ENCODE data around the gene SDK1. TPM values are rescaled to one million over a fixed set of nuclear protein-coding genes. Genes with fewer than 3 reads are reported as not detected.

Gene SDK1
- total RNA-seq, 1 donor from 2014 or later, result 16.7 TPM

DNA sequence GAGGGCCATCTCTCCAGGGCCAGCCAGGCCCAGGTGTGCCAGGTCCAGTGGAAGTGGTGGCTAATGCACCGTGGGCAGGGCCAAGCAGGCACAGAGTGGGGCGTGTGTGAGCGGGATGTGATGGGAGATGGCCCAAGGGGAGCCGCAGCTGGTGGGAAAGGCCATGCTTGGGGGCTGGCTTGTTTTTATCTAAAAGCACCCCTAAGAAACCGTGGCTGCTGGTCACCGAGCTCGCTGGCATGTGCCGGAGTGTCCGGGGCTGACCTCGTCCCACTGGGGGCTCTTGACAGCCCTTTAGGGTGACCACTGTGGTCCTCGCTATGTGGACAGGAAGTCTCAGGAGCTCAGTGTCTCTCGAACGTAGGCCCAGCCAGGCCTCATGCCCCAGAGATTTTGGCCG is 798.6 kb downstream of the SDK1 start:
- Histone ChIP-seq H3K27ac (no peak overlapping the region), H3K4me3 (no peak overlapping the region), H3K4me1 (no peaks in the 10 kb centered on the region), H3K36me3 (no peaks in the 10 kb centered on the region), H3K9me3 (no peaks in the 10 kb centered on the region), H3K27me3 (no peaks in the 10 kb centered on the region)
- DNase-seq (ENCODE audit: extremely low spot score in 2 of 2), result no peak
- TF ChIP-seq, protein P1, sequence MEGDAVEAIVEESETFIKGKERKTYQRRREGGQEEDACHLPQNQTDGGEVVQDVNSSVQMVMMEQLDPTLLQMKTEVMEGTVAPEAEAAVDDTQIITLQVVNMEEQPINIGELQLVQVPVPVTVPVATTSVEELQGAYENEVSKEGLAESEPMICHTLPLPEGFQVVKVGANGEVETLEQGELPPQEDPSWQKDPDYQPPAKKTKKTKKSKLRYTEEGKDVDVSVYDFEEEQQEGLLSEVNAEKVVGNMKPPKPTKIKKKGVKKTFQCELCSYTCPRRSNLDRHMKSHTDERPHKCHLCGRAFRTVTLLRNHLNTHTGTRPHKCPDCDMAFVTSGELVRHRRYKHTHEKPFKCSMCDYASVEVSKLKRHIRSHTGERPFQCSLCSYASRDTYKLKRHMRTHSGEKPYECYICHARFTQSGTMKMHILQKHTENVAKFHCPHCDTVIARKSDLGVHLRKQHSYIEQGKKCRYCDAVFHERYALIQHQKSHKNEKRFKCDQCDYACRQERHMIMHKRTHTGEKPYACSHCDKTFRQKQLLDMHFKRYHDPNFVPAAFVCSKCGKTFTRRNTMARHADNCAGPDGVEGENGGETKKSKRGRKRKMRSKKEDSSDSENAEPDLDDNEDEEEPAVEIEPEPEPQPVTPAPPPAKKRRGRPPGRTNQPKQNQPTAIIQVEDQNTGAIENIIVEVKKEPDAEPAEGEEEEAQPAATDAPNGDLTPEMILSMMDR (IDR thresholded peaks at IDR 0.05), result no peak
- no peak for TF ChIP-seq POLR2A (IDR thresholded peaks at IDR 0.05)
- TF ChIP-seq POLR2AphosphoS5 (IDR thresholded peaks at IDR 0.05; ENCODE audit: insufficient read depth in 1 of 2, low read depth in 1 of 2), result no peak
- intact Hi-C loops (cut with DNase I), result no loop called here

DNA sequence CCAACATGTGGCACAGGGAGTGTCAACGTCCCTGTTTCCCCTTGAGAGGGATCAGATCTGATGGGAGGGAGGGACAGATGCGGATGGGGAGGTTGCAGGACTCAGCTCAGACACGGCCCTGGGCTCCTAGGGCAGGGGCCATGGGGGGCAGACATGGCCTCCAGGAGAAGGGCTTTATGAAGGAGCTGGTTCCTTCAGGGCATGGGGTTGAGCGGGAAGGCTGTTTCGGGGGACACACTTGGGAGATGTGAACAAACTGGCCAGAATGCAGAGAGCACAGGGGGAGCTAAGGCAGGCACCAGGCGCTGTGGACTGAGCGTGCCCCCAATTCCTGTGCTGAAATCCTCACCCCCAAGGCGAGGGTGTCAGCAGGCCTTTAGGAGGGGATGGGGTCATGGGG is 799.1 kb downstream of the SDK1 start:
- no peak for DNase-seq (ENCODE audit: extremely low spot score in 2 of 2)
- Histone ChIP-seq H3K27me3 (no peaks in the 10 kb centered on the region), H3K27ac (no peak overlapping the region), H3K4me1 (no peaks in the 10 kb centered on the region), H3K9me3 (no peaks in the 10 kb centered on the region), H3K4me3 (no peak overlapping the region), H3K36me3 (no peaks in the 10 kb centered on the region)
- TF ChIP-seq, protein P1 (IDR thresholded peaks at IDR 0.05), result no peak
- TF ChIP-seq POLR2A (IDR thresholded peaks at IDR 0.05) (no peak), POLR2AphosphoS5 (IDR thresholded peaks at IDR 0.05; ENCODE audit: insufficient read depth in 1 of 2, low read depth in 1 of 2) (no peak)
- intact Hi-C loops (cut with DNase I), result no loop called here

GRCh38 chr7:4100691-4101090 is 799.6 kb downstream of the SDK1 start:
- no peaks in the 10 kb centered on the region for H3K27me3 ChIP-seq
- no peaks in the 10 kb centered on the region for H3K9me3 ChIP-seq
- TF ChIP-seq POLR2A (IDR thresholded peaks at IDR 0.05) (no peak), POLR2AphosphoS5 (IDR thresholded peaks at IDR 0.05; ENCODE audit: insufficient read depth in 1 of 2, low read depth in 1 of 2) (no peak)
- TF ChIP-seq, protein P1 (IDR thresholded peaks at IDR 0.05), result no peak
- intact Hi-C loops (cut with DNase I), result no loop called here
- no peak overlapping the region for H3K27ac ChIP-seq
- no peak for DNase-seq (ENCODE audit: extremely low spot score in 2 of 2)
- no peaks in the 10 kb centered on the region for H3K4me1 ChIP-seq
- H3K36me3 ChIP-seq, result no peaks in the 10 kb centered on the region
- no peak overlapping the region for H3K4me3 ChIP-seq

GRCh38 chr7:4102231-4102841 is 801.3 kb downstream of the SDK1 start:
- DNase-seq (ENCODE audit: extremely low spot score in 2 of 2), result no peak
- Histone ChIP-seq H3K4me1 (no peaks in the 10 kb centered on the region), H3K4me3 (no peak overlapping the region), H3K27me3 (no peaks in the 10 kb centered on the region), H3K9me3 (no peaks in the 10 kb centered on the region), H3K27ac (no peak overlapping the region), H3K36me3 (no peaks in the 10 kb centered on the region)
- intact Hi-C loops (cut with DNase I), result no loop called here
- TF ChIP-seq, protein P1 (IDR thresholded peaks at IDR 0.05), result no peak
- no peak for TF ChIP-seq POLR2A (IDR thresholded peaks at IDR 0.05)
- no peak for TF ChIP-seq POLR2AphosphoS5 (IDR thresholded peaks at IDR 0.05; ENCODE audit: insufficient read depth in 1 of 2, low read depth in 1 of 2)

GRCh38 chr7:4103352-4104091 is 802.5 kb downstream of the SDK1 start:
- TF ChIP-seq, protein P1 (IDR thresholded peaks at IDR 0.05), result no peak
- TF ChIP-seq POLR2AphosphoS5 (IDR thresholded peaks at IDR 0.05; ENCODE audit: insufficient read depth in 1 of 2, low read depth in 1 of 2) (no peak), POLR2A (IDR thresholded peaks at IDR 0.05) (no peak)
- H3K4me3 ChIP-seq, result no peak overlapping the region

More at GRCh38 chr7:4103352-4104091, 802.5 kb downstream of the SDK1 start:
- no peaks in the 10 kb centered on the region for H3K27me3 ChIP-seq
- intact Hi-C loops (cut with DNase I), result no loop called here
- H3K36me3 ChIP-seq, result no peaks in the 10 kb centered on the region
- H3K9me3 ChIP-seq, result no peaks in the 10 kb centered on the region
- no peak overlapping the region for H3K27ac ChIP-seq
- no peak for DNase-seq (ENCODE audit: extremely low spot score in 2 of 2)
- H3K4me1 ChIP-seq, result no peaks in the 10 kb centered on the region

Data from vagina (tissue), 2 donors.